H1 (cell line): ENCODE results near the gene NELFB. TPM values are rescaled to one million over a fixed set of nuclear protein-coding genes. Genes with fewer than 3 reads are reported as not detected.

ENCODE experiments used
- ASH2L ChIP-seq: fragments of 200-600, 300-600 bp; sonication (generic); IDR thresholded peaks from one replicate; pipeline ENCODE4 v1.7.1; 2017; ENCODE audit warnings: low read length
- CBX5 ChIP-seq: fragments of 300-800, 300-1000 bp; sonication (generic); IDR thresholded peaks from 2 replicates; pipeline ENCODE4 v1.7.1; 2016; ENCODE audit warnings: antibody characterized with exemption, low read length, low read depth
- CEBPB ChIP-seq: IDR thresholded peaks from 2 replicates; pipeline ENCODE4 v1.6.1; 2012; ENCODE audit warnings: low read depth, low read length
- CHD1 ChIP-seq: IDR thresholded peaks from 2 replicates; pipeline ENCODE4 v1.6.1; 2012; ENCODE audit warnings: low read depth, low read length, improper control_type of control experiment
- CHD2 ChIP-seq: IDR thresholded peaks from 2 replicates; pipeline ENCODE4 v1.6.1; 2012; ENCODE audit warnings: low read length, improper control_type of control experiment
- EGR1 ChIP-seq: IDR thresholded peaks from 2 replicates; pipeline ENCODE4 v1.6.1; 2011; ENCODE audit warnings: low read depth, low read length, borderline replicate concordance
- EZH2 ChIP-seq: fragments of 200-600 bp; sonication (generic); IDR thresholded peaks from 2 replicates; pipeline ENCODE4 v1.7.1; 2012; ENCODE audit warnings: low read depth, mild to moderate bottlenecking, moderate library complexity, low read length, inconsistent platforms; ENCODE audit not compliant: severe bottlenecking
- FOSL1 ChIP-seq: IDR thresholded peaks from 2 replicates; pipeline ENCODE4 v1.6.1; 2011; ENCODE audit warnings: mild to moderate bottlenecking, low read depth, low read length, moderate library complexity; ENCODE audit not compliant: insufficient read depth
- KDM1A ChIP-seq: fragments of 200-600, 300-600 bp; sonication (generic); IDR thresholded peaks from 2 replicates; pipeline ENCODE4 v1.7.1; 2016; ENCODE audit warnings: mild to moderate bottlenecking, low read length, borderline replicate concordance
- KDM5A ChIP-seq: fragments of 200-600 bp; IDR thresholded peaks from 2 replicates; pipeline ENCODE4 v1.7.1; 2012; ENCODE audit warnings: mild to moderate bottlenecking, low read length, inconsistent platforms, mixed read lengths
- NRF1 ChIP-seq: IDR thresholded peaks from 2 replicates; pipeline ENCODE4 v1.6.1; 2011; ENCODE audit warnings: mild to moderate bottlenecking, low read depth, low read length, improper control_type of control experiment
- PHF8 ChIP-seq: fragments of 200-600 bp; sonication (generic); conservative IDR thresholded peaks from 2 replicates; pipeline ENCODE4 v1.7.1; 2012; ENCODE audit warnings: low read depth, mild to moderate bottlenecking, inconsistent platforms, low read length, moderate library complexity
- POLR2AphosphoS5 ChIP-seq: IDR thresholded peaks from 2 replicates; pipeline ENCODE4 v1.6.1; 2011; ENCODE audit warnings: low read depth, low read length
- RNF2 ChIP-seq: fragments of 200-900, 300-1000 bp; sonication (generic); IDR thresholded peaks from 2 replicates; pipeline ENCODE4 v1.7.1; 2016; ENCODE audit warnings: borderline replicate concordance, low read depth, mild to moderate bottlenecking, antibody characterized with exemption, low read length; ENCODE audit not compliant: poor library complexity, severe bottlenecking; ENCODE audit errors: missing control alignments
- SAP30 ChIP-seq: fragments of 300-600 bp; sonication (generic); IDR thresholded peaks from 2 replicates; pipeline ENCODE4 v1.7.1; 2012; ENCODE audit warnings: low read length, moderate library complexity, mild to moderate bottlenecking, inconsistent platforms; ENCODE audit not compliant: insufficient read depth, insufficient replicate concordance
- SIRT6 ChIP-seq: IDR thresholded peaks from one replicate; pipeline ENCODE4 v1.7.1; 2012; ENCODE audit warnings: low read length, inconsistent platforms
- SIX5 ChIP-seq: IDR thresholded peaks from 2 replicates; pipeline ENCODE4 v1.6.1; 2011; ENCODE audit warnings: mild to moderate bottlenecking, low read depth, low read length
- SP1 ChIP-seq: IDR thresholded peaks from 2 replicates; pipeline ENCODE4 v1.6.1; 2011; ENCODE audit warnings: low read depth, low read length
- SP4 ChIP-seq: IDR thresholded peaks from 2 replicates; pipeline ENCODE4 v1.6.1; 2012; ENCODE audit warnings: low read length, inconsistent platforms
- TAF1 ChIP-seq: IDR thresholded peaks from 2 replicates; pipeline ENCODE4 v1.6.1; 2011; ENCODE audit warnings: mild to moderate bottlenecking, low read depth, low read length
- TCF12 ChIP-seq: IDR thresholded peaks from 2 replicates; pipeline ENCODE4 v1.6.1; 2011; ENCODE audit warnings: low read depth, mild to moderate bottlenecking, low read length
- polyA plus RNA-seq, 7 experiments: library from polyadenylated mRNA; depleted of rRNA in 3 of 7; stranded (reverse) in 5 of 7; unstranded in 2 of 7; fragments of >200 nt in 5 of 7; fragments of 200-250 nt in 2 of 7; gene quantifications; 1 replicate in 5 of 7; 2 replicates in 1 of 7; 4 replicates in 1 of 7; pipeline versions ENCODE4 v1.2.1 to v1.2.3, GENCODE V29; 2011 to 2013; ENCODE audit warnings: missing spikeins in 2 of 7, mixed read lengths in 2 of 7
- total RNA-seq: library from RNA; stranded (reverse); fragmentation: NEBNext Ultra II Directional; extraction: Animal tissue kit (Norgen Biotek cat#: 25700); gene quantifications from 2 replicates; pipeline ENCODE4 v1.2.1, GENCODE V29; 2021
- TF ChIP-seq, protein P1 (sequence below): IDR thresholded peaks from 2 replicates; pipeline ENCODE4 v1.6.1; 2011; ENCODE audit warnings: low read length, improper control_type of control experiment
- TF ChIP-seq, protein P2 (sequence below): IDR thresholded peaks from 2 replicates; pipeline ENCODE4 v1.6.1; 2011; ENCODE audit warnings: low read depth, mild to moderate bottlenecking, low read length; ENCODE audit not compliant: insufficient read depth
- TF ChIP-seq, protein P3 (sequence below): IDR thresholded peaks from 2 replicates; pipeline ENCODE4 v1.6.1; 2012; ENCODE audit warnings: inconsistent platforms

NELFB gene
- total and polyA plus RNA-seq, 2 of the 8 experiments (the other 6 are each of a cell fraction or from before 2014, with no cell fraction given) = 57.6 to 78.0 TPM

DNA sequence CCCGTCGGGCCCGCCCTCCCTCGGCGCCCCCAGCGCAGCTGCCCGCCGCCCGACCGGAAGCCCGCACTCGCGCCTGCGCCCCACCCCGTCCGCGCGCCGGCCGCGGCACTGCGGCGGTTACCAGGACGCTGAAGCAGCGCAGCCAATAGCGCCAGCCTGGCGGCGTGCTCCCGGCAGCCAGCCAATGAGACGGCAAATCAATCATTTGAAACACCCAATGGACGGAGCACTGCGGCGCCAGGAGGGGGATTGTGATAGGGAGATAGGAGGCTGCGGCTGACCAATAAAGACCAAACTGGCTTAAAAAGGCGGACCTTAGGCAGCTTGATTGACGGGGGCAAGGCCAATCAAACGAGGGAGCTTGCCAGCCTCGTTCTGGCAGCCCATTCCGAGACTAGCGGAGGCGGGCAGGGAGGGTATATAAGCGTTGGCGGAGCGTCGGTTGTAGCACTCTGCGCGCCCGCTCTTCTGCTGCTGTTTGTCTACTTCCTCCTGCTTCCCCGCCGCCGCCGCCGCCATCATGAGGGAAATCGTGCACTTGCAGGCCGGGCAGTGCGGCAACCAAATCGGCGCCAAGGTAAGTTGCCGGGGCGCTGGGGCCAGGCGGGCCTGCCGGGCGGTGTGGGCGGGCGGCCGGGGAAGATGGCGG lies 14.2 kb upstream of the NELFB start, which contains the start of gene TUBB4B (continued):
- no peak for TF ChIP-seq CHD1
- no peak for TF ChIP-seq CEBPB
- TF ChIP-seq KDM1A = no peak
- peak; percentile 61 for TF ChIP-seq NRF1
- peak; percentile 85 for TF ChIP-seq PHF8
- no peak for TF ChIP-seq EZH2
- peak; percentile 99 for TF ChIP-seq TAF1
- TF ChIP-seq EGR1 = no peak; the same call in 1 of the 2 replicates
- no peak for TF ChIP-seq KDM5A
- TF ChIP-seq SIRT6 = no peak
- TF ChIP-seq, protein P1, sequence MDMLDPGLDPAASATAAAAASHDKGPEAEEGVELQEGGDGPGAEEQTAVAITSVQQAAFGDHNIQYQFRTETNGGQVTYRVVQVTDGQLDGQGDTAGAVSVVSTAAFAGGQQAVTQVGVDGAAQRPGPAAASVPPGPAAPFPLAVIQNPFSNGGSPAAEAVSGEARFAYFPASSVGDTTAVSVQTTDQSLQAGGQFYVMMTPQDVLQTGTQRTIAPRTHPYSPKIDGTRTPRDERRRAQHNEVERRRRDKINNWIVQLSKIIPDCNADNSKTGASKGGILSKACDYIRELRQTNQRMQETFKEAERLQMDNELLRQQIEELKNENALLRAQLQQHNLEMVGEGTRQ = no peak
- TF ChIP-seq CBX5 = no peak
- peak; percentile 100 for TF ChIP-seq SP1
- peak; percentile 74; the same call in 1 of the 2 replicates for TF ChIP-seq FOSL1
- no peak for TF ChIP-seq ASH2L
- no peak for TF ChIP-seq TCF12
- TF ChIP-seq SAP30 = no peak
- no peak for TF ChIP-seq RNF2
- no peak; the same call in 1 of the 2 replicates for TF ChIP-seq SP4
- peak; percentile 97 for TF ChIP-seq CHD2
- TF ChIP-seq, protein P2, sequence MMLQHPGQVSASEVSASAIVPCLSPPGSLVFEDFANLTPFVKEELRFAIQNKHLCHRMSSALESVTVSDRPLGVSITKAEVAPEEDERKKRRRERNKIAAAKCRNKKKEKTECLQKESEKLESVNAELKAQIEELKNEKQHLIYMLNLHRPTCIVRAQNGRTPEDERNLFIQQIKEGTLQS = no peak
- peak; percentile 100 for TF ChIP-seq POLR2AphosphoS5
- TF ChIP-seq SIX5 = no peak
- TF ChIP-seq, protein P3, sequence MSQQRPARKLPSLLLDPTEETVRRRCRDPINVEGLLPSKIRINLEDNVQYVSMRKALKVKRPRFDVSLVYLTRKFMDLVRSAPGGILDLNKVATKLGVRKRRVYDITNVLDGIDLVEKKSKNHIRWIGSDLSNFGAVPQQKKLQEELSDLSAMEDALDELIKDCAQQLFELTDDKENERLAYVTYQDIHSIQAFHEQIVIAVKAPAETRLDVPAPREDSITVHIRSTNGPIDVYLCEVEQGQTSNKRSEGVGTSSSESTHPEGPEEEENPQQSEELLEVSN = no peak; the same call in 1 of the 2 replicates
